Activated B cell treated with CpG ODN at 0.5 μM for 24 hours (primary cell): Measurements from ENCODE around the gene SNRNP48. TPM values are rescaled to one million over a fixed set of nuclear protein-coding genes. Genes with fewer than 3 reads are reported as not detected.

Source experiments
- ATAC-seq: fragments of 200-7000 bp; cut with Tn5 transposase; one replicate; pipeline ENCODE4 v1.10.0; 2021; ENCODE audit warnings: low read depth, mild to moderate bottlenecking, moderate library complexity
- CTCF ChIA-PET: fragments of 350-600 bp; sonication (Branson Sonifier 250); formaldehyde crosslinking; loops from one replicate; lab custom pipeline; 2021; ENCODE audit warnings: antibody characterized with exemption; lab: Charles Lee
- POLR2A ChIA-PET: fragments of 350-600 bp; sonication (Branson Sonifier 250); formaldehyde crosslinking; loops from one replicate; lab custom pipeline; 2021; ENCODE audit warnings: antibody characterized with exemption; lab: Charles Lee
- DNase-seq: peaks from one replicate; pipeline ENCODE4 v3.0.0; 2022
- H3K27ac Mint-ChIP-seq: one replicate; pipeline ENCODE4 v1.8.0; 2020; ENCODE audit warnings: mixed read lengths
- H3K27me3 Mint-ChIP-seq: one replicate; pipeline ENCODE4 v1.8.0; 2021; ENCODE audit warnings: mixed read lengths
- H3K36me3 Mint-ChIP-seq: one replicate; pipeline ENCODE4 v1.8.0; 2021; ENCODE audit warnings: low read depth, mixed read lengths
- H3K4me1 Mint-ChIP-seq: one replicate; pipeline ENCODE4 v1.8.0; 2021; ENCODE audit warnings: mixed read lengths
- H3K4me3 Mint-ChIP-seq: one replicate; pipeline ENCODE4 v1.8.0; 2020; ENCODE audit warnings: mild to moderate bottlenecking, mixed read lengths
- H3K9me3 Mint-ChIP-seq: one replicate; pipeline ENCODE4 v1.8.0; 2020; ENCODE audit warnings: mixed read lengths
- intact Hi-C: fragments of 100-400 bp; cut with micrococcal nuclease; formaldehyde crosslinking; loops from one replicate; pipeline ENCODE4 v1.15.1; 2024
- total RNA-seq: library from RNA; stranded (reverse); gene quantifications from 2 replicates; pipeline ENCODE4 v1.2.3, GENCODE V29; 2022
- TF ChIP-seq, protein P1 (sequence below): fragments of 200-600 bp; IDR thresholded peaks from one replicate; pipeline ENCODE4 v1.8.0; 2022; ENCODE audit warnings: antibody characterized with exemption, mild to moderate bottlenecking

The SNRNP48 gene, protein sequence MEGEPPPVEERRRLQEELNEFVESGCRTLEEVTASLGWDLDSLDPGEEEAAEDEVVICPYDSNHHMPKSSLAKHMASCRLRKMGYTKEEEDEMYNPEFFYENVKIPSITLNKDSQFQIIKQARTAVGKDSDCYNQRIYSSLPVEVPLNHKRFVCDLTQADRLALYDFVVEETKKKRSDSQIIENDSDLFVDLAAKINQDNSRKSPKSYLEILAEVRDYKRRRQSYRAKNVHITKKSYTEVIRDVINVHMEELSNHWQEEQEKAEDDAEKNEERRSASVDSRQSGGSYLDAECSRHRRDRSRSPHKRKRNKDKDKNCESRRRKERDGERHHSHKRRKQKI
- 15.4 and 18.7 TPM in 2 replicates for total RNA-seq

DNA sequence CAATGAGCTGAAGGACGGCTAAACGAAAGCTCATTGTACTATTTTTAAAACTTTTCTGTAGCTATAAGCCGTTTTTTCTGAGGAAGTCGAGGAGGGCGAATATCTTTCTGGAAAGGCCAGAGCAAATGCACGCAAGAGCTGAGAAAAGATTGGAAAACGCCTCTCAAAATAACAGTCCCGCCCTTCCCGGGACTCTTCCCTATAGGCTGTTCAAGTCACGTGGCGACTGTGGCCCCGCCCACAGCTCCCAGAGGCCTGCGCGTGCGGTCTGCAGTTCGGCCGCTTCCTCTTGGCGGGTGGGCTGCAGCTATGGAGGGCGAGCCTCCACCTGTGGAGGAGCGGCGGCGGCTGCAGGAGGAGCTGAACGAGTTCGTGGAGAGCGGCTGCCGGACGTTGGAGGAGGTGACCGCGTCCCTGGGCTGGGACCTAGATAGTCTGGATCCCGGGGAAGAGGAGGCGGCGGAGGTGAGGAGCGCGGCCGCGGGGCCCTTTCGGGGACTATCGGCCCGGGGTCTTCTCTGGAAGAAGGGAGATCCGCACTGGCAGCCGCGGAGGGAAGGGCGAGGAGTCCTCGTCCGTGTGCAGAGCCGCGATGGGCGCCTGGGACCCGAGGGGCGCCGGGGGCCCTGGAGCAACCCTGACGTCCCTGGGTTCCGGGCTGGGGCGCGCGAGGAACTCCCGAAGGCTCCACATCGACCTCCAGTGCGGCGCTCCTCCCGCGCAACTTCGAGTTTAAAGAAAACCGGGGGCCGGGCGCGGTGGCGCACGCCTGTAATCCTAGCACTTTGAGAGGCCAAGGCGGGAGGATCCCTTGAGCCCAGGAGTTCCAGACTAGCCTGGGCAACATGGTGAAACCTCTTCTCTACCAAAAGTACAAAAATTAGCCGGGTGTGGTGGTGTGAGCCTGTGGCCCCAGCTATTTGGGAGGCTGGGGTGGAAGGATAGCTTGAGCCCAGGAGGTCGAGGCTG lies at the start of gene SNRNP48:
SNRNP48 (plus strand) TSS at position 250 of the 969 bp plus-strand sequence; CDS start at position 310, 60 bp downstream.
- Mint-ChIP-seq H3K4me1 (peaks cover 31% of the 10 kb centered on the region), H3K4me3 (peak within 1 kb of the TSS; percentile 98), H3K36me3 (peaks cover 22% of the 10 kb centered on the region), H3K27ac (peak within 1 kb of the TSS; percentile 84), H3K27me3 (no peaks in the 10 kb centered on the region), H3K9me3 (no peaks in the 10 kb centered on the region)
- POLR2A ChIA-PET, result interaction anchor here (0.6 to 1.2 kb wide), 7 partner anchors 201 to 1587 kb away, joined by 3 to 17 read pairs (median 3); partner anchors contain the start of genes CAGE1, RIOK1 and SSR1
- TF ChIP-seq, protein P1, sequence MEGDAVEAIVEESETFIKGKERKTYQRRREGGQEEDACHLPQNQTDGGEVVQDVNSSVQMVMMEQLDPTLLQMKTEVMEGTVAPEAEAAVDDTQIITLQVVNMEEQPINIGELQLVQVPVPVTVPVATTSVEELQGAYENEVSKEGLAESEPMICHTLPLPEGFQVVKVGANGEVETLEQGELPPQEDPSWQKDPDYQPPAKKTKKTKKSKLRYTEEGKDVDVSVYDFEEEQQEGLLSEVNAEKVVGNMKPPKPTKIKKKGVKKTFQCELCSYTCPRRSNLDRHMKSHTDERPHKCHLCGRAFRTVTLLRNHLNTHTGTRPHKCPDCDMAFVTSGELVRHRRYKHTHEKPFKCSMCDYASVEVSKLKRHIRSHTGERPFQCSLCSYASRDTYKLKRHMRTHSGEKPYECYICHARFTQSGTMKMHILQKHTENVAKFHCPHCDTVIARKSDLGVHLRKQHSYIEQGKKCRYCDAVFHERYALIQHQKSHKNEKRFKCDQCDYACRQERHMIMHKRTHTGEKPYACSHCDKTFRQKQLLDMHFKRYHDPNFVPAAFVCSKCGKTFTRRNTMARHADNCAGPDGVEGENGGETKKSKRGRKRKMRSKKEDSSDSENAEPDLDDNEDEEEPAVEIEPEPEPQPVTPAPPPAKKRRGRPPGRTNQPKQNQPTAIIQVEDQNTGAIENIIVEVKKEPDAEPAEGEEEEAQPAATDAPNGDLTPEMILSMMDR, result no peak
- DNase-seq (peak; percentile 88), ATAC-seq (peak; percentile 100)
- CTCF ChIA-PET, result interaction anchor here (1.0 to 1.5 kb wide), 2 partner anchors 314 to 469 kb away, joined by 3 to 5 read pairs; no protein-coding TSS in a partner anchor
- intact Hi-C loops, result loop anchor here (1.0 to 5.0 kb wide), 8 partner anchors 23 to 845 kb away; partner anchors contain the start of genes BLOC1S5, CAGE1, EEF1E1 and RIOK1

DNA sequence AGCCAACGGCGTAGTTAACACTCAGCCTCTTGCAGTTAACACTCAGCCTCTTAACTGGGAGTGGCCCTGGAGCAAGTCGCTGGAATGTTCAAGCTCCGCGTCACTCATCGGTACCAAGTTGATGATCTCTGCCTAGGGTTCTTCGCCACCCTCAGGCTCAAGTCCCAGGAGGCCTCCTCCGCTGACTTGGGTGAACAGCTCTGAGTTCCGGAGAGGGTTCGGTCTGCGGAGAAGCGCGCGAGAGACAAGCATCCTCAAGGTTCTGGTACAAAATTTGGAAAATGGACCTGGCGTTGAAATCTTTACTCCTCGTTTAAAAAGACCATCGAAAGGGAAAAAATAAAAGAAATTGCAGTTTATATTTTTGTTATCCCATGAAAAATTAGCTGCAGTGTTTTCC lies 49.4 kb upstream of the SNRNP48 start:
- DNase-seq, result no peak
- POLR2A ChIA-PET, result no interaction called here

DNA sequence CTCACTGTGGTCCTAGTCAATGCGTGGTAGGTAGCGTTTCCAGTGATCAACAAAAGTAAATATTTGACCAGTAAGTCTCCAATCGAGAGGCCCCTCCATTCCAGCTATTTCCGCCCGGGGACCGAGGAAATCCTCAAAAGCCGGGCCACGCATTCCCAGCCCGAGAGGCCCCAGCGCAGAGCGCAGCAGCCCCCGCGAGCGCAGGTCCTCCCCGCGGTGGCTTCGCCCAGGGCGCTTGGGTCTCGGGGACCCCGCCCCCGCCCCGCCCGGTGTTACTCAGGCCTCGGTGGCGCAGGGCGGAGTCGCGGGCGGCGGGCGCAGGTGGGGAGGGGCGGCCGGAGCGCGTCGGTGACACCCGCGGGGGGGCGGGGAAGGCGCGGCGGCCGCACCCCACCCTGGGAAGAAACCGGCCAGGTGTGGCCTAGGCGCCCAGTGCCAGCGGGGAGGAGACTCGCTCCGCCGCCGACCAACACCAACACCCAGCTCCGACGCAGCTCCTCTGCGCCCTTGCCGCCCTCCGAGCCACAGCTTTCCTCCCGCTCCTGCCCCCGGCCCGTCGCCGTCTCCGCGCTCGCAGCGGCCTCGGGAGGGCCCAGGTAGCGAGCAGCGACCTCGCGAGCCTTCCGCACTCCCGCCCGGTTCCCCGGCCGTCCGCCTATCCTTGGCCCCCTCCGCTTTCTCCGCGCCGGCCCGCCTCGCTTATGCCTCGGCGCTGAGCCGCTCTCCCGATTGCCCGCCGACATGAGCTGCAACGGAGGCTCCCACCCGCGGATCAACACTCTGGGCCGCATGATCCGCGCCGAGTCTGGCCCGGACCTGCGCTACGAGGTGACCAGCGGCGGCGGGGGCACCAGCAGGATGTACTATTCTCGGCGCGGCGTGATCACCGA lies 48.6 kb upstream of the SNRNP48 start, which contains the start of gene DSP:
DSP (plus strand) TSS at position 497 of the 890 bp plus-strand sequence; CDS start at position 742, 245 bp downstream.
- peaks cover 58% of the 10 kb centered on the region for H3K27me3 Mint-ChIP-seq
- no peaks in the 10 kb centered on the region for H3K36me3 Mint-ChIP-seq
- TF ChIP-seq, protein P1, result no peak
- intact Hi-C loops, result loop anchor here (2.0 kb wide), 1 partner anchor 49 kb away; the partner anchor contains the start of gene SNRNP48
- ChIA-PET POLR2A (no interaction called here), CTCF (no interaction called here)
- peak within 1 kb of the TSS; percentile 81 for H3K4me3 Mint-ChIP-seq
- H3K27ac Mint-ChIP-seq, result no peak within 1 kb of the TSS
- peaks cover 13% of the 10 kb centered on the region for H3K4me1 Mint-ChIP-seq
- ATAC-seq, result peak; percentile 76
- no peaks in the 10 kb centered on the region for H3K9me3 Mint-ChIP-seq
- DNase-seq, result peak; percentile 35

More for the DNA sequence above, 49.4 kb upstream of the SNRNP48 start:
- CTCF ChIA-PET, result no interaction called here
- TF ChIP-seq, protein P1, result no peak
- Mint-ChIP-seq H3K27me3 (peaks cover 61% of the 10 kb centered on the region), H3K4me3 (peak overlapping the region; percentile 69), H3K36me3 (no peaks in the 10 kb centered on the region), H3K4me1 (peaks cover 13% of the 10 kb centered on the region), H3K9me3 (no peaks in the 10 kb centered on the region), H3K27ac (no peak overlapping the region)
- intact Hi-C loops, result no loop called here
- ATAC-seq, result no peak

DNA sequence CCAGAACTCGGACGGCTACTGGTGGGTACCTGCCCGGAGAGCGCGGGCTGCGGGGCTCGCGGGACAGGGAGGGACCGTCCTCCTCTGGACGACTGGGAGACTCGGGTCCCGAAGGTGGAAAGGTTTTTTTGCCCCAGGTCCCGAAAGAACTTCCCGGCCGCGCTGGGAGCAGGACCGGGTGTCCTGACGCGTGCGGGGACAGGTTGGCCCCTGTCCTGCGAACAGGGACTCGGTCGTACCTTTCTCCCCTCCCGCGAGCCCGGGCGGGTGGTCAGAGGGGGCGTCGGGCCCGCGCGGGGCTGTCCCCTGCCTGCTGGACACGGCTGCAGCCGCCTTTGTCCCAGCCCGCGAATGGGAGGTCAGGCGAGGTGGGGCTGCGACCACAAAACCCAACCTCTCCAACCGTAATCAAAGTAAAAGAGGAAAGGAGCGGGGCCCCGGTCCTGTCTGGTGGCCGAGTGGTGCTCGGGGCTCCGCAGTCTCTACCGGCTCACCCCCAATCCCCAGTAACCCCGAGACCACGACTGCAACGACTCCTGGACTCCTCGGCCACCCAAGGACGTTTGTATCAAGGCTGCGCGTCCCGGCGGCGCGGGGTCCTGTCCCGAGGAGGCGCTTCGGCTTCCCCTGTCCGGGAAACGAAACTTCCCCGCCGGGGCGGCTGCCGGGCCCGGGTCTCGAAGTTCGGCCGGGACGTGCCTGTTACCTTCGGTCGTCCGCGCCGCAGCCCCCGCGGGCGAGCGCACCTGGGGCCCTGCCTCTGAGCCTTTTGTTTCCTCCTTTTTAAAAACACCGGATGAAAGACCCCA lies 47.7 kb upstream of the SNRNP48 start:
- CTCF ChIA-PET, result no interaction called here
- Mint-ChIP-seq H3K27ac (no peak overlapping the region), H3K27me3 (peaks cover 54% of the 10 kb centered on the region)

More for the DNA sequence above, 47.7 kb upstream of the SNRNP48 start:
- Mint-ChIP-seq H3K36me3 (no peaks in the 10 kb centered on the region), H3K4me1 (peaks cover 13% of the 10 kb centered on the region), H3K9me3 (no peaks in the 10 kb centered on the region), H3K4me3 (peak overlapping the region; percentile 81)
- TF ChIP-seq, protein P1, result no peak
- intact Hi-C loops, result loop anchor here (2.0 kb wide), 1 partner anchor 49 kb away; the partner anchor contains the start of gene SNRNP48
- POLR2A ChIA-PET, result no interaction called here
- ATAC-seq (peak; percentile 29), DNase-seq (peak; percentile 23)
